HEK293 (cell line): ENCODE results near the gene TNFRSF6B.

Experiments
- ELK4 ChIP-seq: IDR thresholded peaks from 2 replicates; pipeline ENCODE4 v1.6.1; 2011; ENCODE audit warnings: mild to moderate bottlenecking, low read depth, low read length, borderline replicate concordance
- KLF1 ChIP-seq: fragments of 450-650 bp; formaldehyde crosslinking; IDR thresholded peaks from 2 replicates; pipeline ENCODE4 v1.5.1; 2016; ENCODE audit warnings: missing biosample characterization, missing genetic modification characterization
- MEIS1 ChIP-seq: sonication (generic); formaldehyde crosslinking; IDR thresholded peaks from 2 replicates; pipeline ENCODE4 v1.8.1; 2022; ENCODE audit warnings: missing genetic modification reagents, mild to moderate bottlenecking, borderline replicate concordance
- ZNF121 ChIP-seq: fragments of 450-650 bp; formaldehyde crosslinking; IDR thresholded peaks from 2 replicates; pipeline ENCODE4 v1.5.1; 2016; ENCODE audit warnings: missing biosample characterization, missing genetic modification characterization
- ZNF146 ChIP-seq: fragments of 450-650 bp; formaldehyde crosslinking; IDR thresholded peaks from 2 replicates; pipeline ENCODE4 v1.5.1; 2016; ENCODE audit warnings: missing biosample characterization, missing genetic modification characterization
- ZNF311 ChIP-seq: fragments of 450-650 bp; formaldehyde crosslinking; IDR thresholded peaks from 2 replicates; pipeline ENCODE4 v1.5.1; 2017; ENCODE audit warnings: missing biosample characterization, missing genetic modification characterization, borderline replicate concordance
- ZNF48 ChIP-seq: fragments of 450-650 bp; formaldehyde crosslinking; IDR thresholded peaks from 2 replicates; pipeline ENCODE4 v1.5.1; 2016; ENCODE audit warnings: missing biosample characterization, missing genetic modification characterization
- ZNF544 ChIP-seq: fragments of 450-650 bp; formaldehyde crosslinking; IDR thresholded peaks from 2 replicates; pipeline ENCODE4 v1.5.0; 2017; ENCODE audit warnings: missing biosample characterization, missing genetic modification characterization
- ZNF548 ChIP-seq: fragments of 450-650 bp; formaldehyde crosslinking; IDR thresholded peaks from 2 replicates; pipeline ENCODE4 v1.5.1; 2016; ENCODE audit warnings: missing biosample characterization, missing genetic modification characterization
- ZNF626 ChIP-seq: fragments of 450-650 bp; sonication (Bioruptor Pico); formaldehyde crosslinking; IDR thresholded peaks from 2 replicates; pipeline ENCODE4 v1.5.1; 2018; ENCODE audit warnings: missing biosample characterization, missing genetic modification characterization, inconsistent platforms
- ZSCAN30 ChIP-seq: fragments of 450-650 bp; IDR thresholded peaks from 2 replicates; pipeline ENCODE4 v1.5.1; 2018; ENCODE audit warnings: missing biosample characterization, mild to moderate bottlenecking, missing genetic modification characterization, moderate library complexity
- TF ChIP-seq, protein P1 (sequence below): fragments of 450-650 bp; formaldehyde crosslinking; IDR thresholded peaks from 2 replicates; pipeline ENCODE4 v1.5.1; 2016; ENCODE audit warnings: missing biosample characterization, missing genetic modification characterization
- TF ChIP-seq, protein P2 (sequence below): fragments of 450-650 bp; formaldehyde crosslinking; IDR thresholded peaks from 2 replicates; pipeline ENCODE4 v1.5.1; 2016; ENCODE audit warnings: missing biosample characterization, missing genetic modification characterization

GRCh38 chr20:63704749-63705117 lies 8.3 kb downstream of the TNFRSF6B start:
- TF ChIP-seq ZNF121 (tag by site-specific recombination) (no peak), ZNF146 (no peak), KLF1 (tag by site-specific recombination) (no peak), ZSCAN30 (no peak), ZNF544 (tag by site-specific recombination) (no peak), ZNF48 (tag by site-specific recombination) (no peak), ZNF311 (tag by site-specific recombination) (no peak), ZNF626 (tag by site-specific recombination) (no peak), MEIS1 (CRISPR knock-in tag) (no peak), ELK4 (no peak), ZNF548 (tag by site-specific recombination) (no peak)
- TF ChIP-seq, protein P1, sequence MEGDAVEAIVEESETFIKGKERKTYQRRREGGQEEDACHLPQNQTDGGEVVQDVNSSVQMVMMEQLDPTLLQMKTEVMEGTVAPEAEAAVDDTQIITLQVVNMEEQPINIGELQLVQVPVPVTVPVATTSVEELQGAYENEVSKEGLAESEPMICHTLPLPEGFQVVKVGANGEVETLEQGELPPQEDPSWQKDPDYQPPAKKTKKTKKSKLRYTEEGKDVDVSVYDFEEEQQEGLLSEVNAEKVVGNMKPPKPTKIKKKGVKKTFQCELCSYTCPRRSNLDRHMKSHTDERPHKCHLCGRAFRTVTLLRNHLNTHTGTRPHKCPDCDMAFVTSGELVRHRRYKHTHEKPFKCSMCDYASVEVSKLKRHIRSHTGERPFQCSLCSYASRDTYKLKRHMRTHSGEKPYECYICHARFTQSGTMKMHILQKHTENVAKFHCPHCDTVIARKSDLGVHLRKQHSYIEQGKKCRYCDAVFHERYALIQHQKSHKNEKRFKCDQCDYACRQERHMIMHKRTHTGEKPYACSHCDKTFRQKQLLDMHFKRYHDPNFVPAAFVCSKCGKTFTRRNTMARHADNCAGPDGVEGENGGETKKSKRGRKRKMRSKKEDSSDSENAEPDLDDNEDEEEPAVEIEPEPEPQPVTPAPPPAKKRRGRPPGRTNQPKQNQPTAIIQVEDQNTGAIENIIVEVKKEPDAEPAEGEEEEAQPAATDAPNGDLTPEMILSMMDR (tag by site-specific recombination), result no peak
- TF ChIP-seq, protein P2, sequence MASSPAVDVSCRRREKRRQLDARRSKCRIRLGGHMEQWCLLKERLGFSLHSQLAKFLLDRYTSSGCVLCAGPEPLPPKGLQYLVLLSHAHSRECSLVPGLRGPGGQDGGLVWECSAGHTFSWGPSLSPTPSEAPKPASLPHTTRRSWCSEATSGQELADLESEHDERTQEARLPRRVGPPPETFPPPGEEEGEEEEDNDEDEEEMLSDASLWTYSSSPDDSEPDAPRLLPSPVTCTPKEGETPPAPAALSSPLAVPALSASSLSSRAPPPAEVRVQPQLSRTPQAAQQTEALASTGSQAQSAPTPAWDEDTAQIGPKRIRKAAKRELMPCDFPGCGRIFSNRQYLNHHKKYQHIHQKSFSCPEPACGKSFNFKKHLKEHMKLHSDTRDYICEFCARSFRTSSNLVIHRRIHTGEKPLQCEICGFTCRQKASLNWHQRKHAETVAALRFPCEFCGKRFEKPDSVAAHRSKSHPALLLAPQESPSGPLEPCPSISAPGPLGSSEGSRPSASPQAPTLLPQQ (tag by site-specific recombination), result peak; percentile 55
